Subcutaneous adipose tissue (tissue), 4 donors: Measurements from ENCODE around the gene ATXN7L1. TPM values are rescaled to one million over a fixed set of nuclear protein-coding genes. Genes with fewer than 3 reads are reported as not detected.

Experiments
- total RNA-seq, 4 donors: library from RNA; depleted of rRNA; stranded (reverse); fragments of >200 nt; gene quantifications; one replicate each; pipeline ENCODE4 v1.1.0, GENCODE V29; 2016
- TF ChIP-seq, protein P1 (sequence below): fragments of 450-650 bp; IDR thresholded peaks from one replicate; pipeline ENCODE4 v1.5.1; 2016; ENCODE audit warnings: low read depth, mild to moderate bottlenecking, control low read depth, antibody characterized with exemption, moderate library complexity

Gene ATXN7L1
- total RNA-seq, 4 donors from 2014 or later = 11.5 to 29.2 (median 13.3) TPM

DNA sequence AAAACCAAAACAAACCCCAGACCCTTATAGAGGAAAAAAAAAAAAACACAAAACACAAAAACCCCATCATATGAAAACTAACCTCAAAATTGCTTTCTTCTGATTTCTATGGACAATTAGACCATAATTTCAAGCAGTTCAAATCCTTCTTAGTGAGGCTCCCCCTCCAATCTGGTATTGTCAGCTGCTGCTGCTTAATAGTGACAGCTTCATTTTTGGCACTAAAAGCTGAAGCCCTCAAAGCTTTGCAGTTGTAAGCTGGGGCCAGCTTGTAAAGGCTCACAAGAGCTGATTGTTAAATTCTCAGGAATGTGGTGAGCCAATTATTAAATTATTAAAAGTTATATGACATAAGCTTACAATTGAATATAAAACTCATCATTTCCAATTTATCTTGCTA, 21.9 kb downstream of the ATXN7L1 start:
- TF ChIP-seq, protein P1, sequence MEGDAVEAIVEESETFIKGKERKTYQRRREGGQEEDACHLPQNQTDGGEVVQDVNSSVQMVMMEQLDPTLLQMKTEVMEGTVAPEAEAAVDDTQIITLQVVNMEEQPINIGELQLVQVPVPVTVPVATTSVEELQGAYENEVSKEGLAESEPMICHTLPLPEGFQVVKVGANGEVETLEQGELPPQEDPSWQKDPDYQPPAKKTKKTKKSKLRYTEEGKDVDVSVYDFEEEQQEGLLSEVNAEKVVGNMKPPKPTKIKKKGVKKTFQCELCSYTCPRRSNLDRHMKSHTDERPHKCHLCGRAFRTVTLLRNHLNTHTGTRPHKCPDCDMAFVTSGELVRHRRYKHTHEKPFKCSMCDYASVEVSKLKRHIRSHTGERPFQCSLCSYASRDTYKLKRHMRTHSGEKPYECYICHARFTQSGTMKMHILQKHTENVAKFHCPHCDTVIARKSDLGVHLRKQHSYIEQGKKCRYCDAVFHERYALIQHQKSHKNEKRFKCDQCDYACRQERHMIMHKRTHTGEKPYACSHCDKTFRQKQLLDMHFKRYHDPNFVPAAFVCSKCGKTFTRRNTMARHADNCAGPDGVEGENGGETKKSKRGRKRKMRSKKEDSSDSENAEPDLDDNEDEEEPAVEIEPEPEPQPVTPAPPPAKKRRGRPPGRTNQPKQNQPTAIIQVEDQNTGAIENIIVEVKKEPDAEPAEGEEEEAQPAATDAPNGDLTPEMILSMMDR = no peak

GRCh38 chr7:105853931-105854419, 22.4 kb downstream of the ATXN7L1 start:
- TF ChIP-seq, protein P1 = no peak

DNA sequence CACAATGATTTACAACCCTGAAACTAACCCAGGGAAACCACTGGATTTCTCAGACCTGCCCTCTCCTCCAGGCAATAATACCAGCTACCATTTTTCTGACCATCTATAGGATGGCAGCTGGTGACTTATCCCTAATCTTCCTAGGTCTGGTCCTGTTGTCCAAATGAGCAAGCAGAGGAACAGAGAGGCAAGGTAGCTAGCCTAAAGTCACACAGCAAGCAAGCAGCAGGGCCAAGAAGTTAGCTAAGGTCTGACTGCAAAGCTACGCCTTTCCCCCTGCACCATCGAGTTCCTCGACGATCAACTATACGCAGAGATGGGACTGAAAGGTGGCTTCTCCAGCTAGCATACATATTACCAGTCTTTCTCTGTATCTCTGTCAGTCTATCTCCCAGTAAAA, 25.3 kb downstream of the ATXN7L1 start:
- TF ChIP-seq, protein P1 = no peak

DNA sequence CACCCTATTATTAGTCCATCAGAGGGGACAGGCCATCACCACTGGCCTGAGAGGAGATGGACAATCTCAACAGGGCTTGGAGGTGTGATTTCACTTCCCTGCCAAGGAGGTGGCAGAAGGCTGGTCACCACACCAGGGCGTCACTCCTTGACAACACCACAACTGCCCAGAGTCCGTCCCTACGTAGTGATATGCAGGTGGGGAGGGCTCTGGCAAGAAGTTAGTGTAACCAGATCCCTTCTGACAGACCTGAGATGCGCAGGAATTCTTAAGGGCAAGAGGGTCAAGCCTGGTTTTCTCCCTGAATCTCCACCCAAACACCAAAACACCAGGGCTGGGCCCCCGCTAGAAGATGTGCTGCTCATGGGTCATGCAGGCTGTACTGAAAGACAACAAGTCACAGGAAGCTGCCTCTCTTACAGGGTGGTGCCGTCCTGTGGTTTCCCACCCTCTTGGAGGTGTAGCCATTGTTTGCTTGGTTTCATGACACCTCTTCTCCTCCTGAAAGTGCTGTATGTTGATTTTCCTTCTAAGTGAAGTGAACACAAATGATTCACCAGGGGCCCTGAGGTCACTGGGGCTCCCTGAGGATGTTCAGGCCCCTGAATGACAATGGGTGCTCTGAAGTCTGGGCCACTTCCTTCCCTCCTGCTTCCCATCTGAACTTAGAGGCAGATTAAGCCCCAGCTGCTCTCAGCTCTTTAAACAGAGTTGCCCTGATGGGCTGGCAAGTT, 27.1 kb downstream of the ATXN7L1 start:
- TF ChIP-seq, protein P1 = no peak

- TF ChIP-seq, protein P1 = no peak
Measured at GRCh38 chr7:105846404-105846803, 30.0 kb downstream of the ATXN7L1 start.

DNA sequence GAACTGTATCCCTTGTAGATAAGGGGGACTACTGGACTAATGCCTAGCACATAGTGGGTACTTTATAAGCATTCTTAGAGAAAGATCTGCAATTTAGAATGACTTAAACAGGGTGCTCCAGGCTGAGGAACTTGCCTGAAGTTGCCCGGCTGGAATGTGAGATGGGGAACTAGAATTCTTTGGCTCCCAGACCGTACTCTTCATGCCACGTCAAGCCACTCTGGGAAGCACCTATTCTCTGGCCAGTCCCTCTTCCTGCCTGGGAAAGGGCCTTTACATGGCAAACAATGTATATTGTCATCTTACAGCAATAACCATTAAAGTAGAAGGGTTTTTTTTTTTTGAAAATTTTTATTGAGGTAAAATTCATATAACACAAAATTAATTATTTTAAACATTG, 34.5 kb downstream of the ATXN7L1 start:
- TF ChIP-seq, protein P1 = no peak

- TF ChIP-seq, protein P1 = no peak
Measured at GRCh38 chr7:105840981-105841749, 35.2 kb downstream of the ATXN7L1 start.
